ENCODE results near the gene PLET1. TPM values are rescaled to one million over a fixed set of nuclear protein-coding genes. Genes with fewer than 3 reads are reported as not detected.

PLET1 gene
- total and polyA plus RNA-seq, 2 donors (not counting 3 experiments of a cell fraction or from before 2014, with no cell fraction given), result not detected

- CTCF ChIA-PET, result no interaction called here
- H3K4me2 ChIP-seq (ENCODE audit: insufficient read depth, low read length), result no peak overlapping the region
- H3K9ac ChIP-seq (replicated peaks; ENCODE audit: extremely low read depth, insufficient read depth, low read length), result no peak overlapping the region
- dilution Hi-C loops (cut with MboI; ENCODE audit: extremely low pct_ligation_motif_present, low sequenced_read_pairs) (no loop called here), intact Hi-C loops (cut with micrococcal nuclease) (no loop called here)
- H4K20me1 ChIP-seq (replicated peaks; ENCODE audit: control insufficient read depth, extremely low read depth, insufficient read depth, low read length), result no peaks in the 10 kb centered on the region
- no peaks in the 10 kb centered on the region for H3K36me3 ChIP-seq (ENCODE audit: control insufficient read depth in 2 of 2, extremely low read depth in 1 of 2, insufficient read depth in 2 of 2, low read length in 2 of 2)
- no peaks in the 10 kb centered on the region for H3K9me3 ChIP-seq (replicated peaks; ENCODE audit: control insufficient read depth, insufficient read depth, low read length)
- H2AFZ ChIP-seq (ENCODE audit: low read depth, low read length), result no peak overlapping the region
- BruUV-seq (replicated peaks), result no TSS peak
- H3K9me1 ChIP-seq (replicated peaks; ENCODE audit: control insufficient read depth, extremely low read depth, insufficient read depth, low read length), result no peaks in the 10 kb centered on the region
- no peak overlapping the region for H3K4me3 ChIP-seq (replicated peaks in 1 of 3; ENCODE audit: insufficient read depth in 1 of 3, low read depth in 1 of 3, low read length in 3 of 3)
- H3K79me2 ChIP-seq (ENCODE audit: control insufficient read depth, insufficient read depth, low read length), result no peaks in the 10 kb centered on the region
- H3K27ac ChIP-seq (ENCODE audit: insufficient read depth, low read depth, low read length), result no peak overlapping the region
- no peaks in the 10 kb centered on the region for H3K27me3 ChIP-seq (ENCODE audit: control insufficient read depth in 2 of 2, insufficient read depth in 2 of 2, low read length in 2 of 2)
- TF ChIP-seq POLR2A (IDR thresholded peaks at IDR 0.05; ENCODE audit: low read depth, low read length), result no peak
- no peak for TF ChIP-seq EZH2 (IDR thresholded peaks at IDR 0.05; ENCODE audit: borderline replicate concordance, low read depth, low read length, severe bottlenecking)
- TF ChIP-seq GATA2 (IDR thresholded peaks at IDR 0.05; ENCODE audit: insufficient read depth, insufficient read length, low read depth, low read length), result no peak
- TF ChIP-seq JUN (IDR thresholded peaks at IDR 0.05; ENCODE audit: borderline replicate concordance, insufficient read depth, insufficient read length, low read depth), result no peak
- TF ChIP-seq CTCF (IDR thresholded peaks at IDR 0.05; ENCODE audit: extremely low read depth in 1 of 2, insufficient read depth in 1 of 2, low read depth in 1 of 2, low read length in 2 of 2), result no peak
- TF ChIP-seq MAX (IDR thresholded peaks at IDR 0.05; ENCODE audit: insufficient read depth, insufficient read length), result no peak
- no peak for TF ChIP-seq MYC (IDR thresholded peaks at IDR 0.05; ENCODE audit: low read depth, low read length)
- no peak for TF ChIP-seq POLR2AphosphoS5 (IDR thresholded peaks at IDR 0.05; ENCODE audit: insufficient read depth, low read depth, low read length)
- TF ChIP-seq FOS (IDR thresholded peaks at IDR 0.05; ENCODE audit: borderline replicate concordance, insufficient read depth, low read length), result no peak
- POLR2A ChIA-PET, result no interaction called here
- H3K4me1 ChIP-seq (ENCODE audit: control insufficient read depth, extremely low read depth, insufficient read depth, low read length), result peaks cover 4% of the 10 kb centered on the region
- FAIRE-seq, result no peak
- DNase-seq (ENCODE audit: low read depth, low spot score), result no peak
Measured at GRCh38 chr11:112306230-112306629, 45.6 kb upstream of the PLET1 start.

Measured in endothelial cell of umbilical vein (primary cell).